Breast epithelium (tissue), 4 donors: ENCODE measurements around the gene CASP8AP2. TPM values are rescaled to one million over a fixed set of nuclear protein-coding genes. Genes with fewer than 3 reads are reported as not detected.

ENCODE experiments used
- DNase-seq, 2 donors: peaks; one replicate each; pipeline ENCODE4 v3.0.0-alpha.2; 2019; ENCODE audit warnings: low spot score in 2 of 2
- H3K27ac ChIP-seq, 2 donors: fragments of 200-600 bp; sonication (generic) in 1 of 2; one replicate each; pipeline ENCODE4 v1.5.1; 2016 to 2019; ENCODE audit warnings: mild to moderate bottlenecking in 1 of 2
- H3K27me3 ChIP-seq, 2 donors: fragments of 200-600 bp; sonication (generic) in 1 of 2; one replicate each; pipeline versions ENCODE4 v1.5.1 to v1.6.0; 2017 to 2019; ENCODE audit warnings: control low read depth in 1 of 2, mild to moderate bottlenecking in 1 of 2
- H3K36me3 ChIP-seq: fragments of 200-600 bp; one replicate; pipeline ENCODE4 v1.5.1; 2019
- H3K4me1 ChIP-seq, 2 donors: fragments of 200-600 bp; sonication (generic); one replicate each; pipeline ENCODE4 v1.5.1; 2016 to 2019; ENCODE audit warnings: control low read depth in 1 of 2
- H3K4me3 ChIP-seq, 3 donors: fragments of 200-600 bp; sonication (generic); 1 replicate in 2 of 3; 2 replicates in 1 of 3; pipeline ENCODE4 v1.5.1; 2016 to 2019; ENCODE audit warnings: mild to moderate bottlenecking in 3 of 3, moderate library complexity in 2 of 3
- H3K9me3 ChIP-seq, 2 donors: fragments of 200-600 bp; sonication (generic) in 1 of 2; one replicate each; pipeline ENCODE4 v1.5.1; 2016 to 2019; ENCODE audit warnings: control low read depth in 1 of 2
- CTCF ChIP-seq, 3 donors: fragments of 450-650 bp; IDR thresholded peaks; one replicate each; pipeline ENCODE4 v1.5.1; 2016 to 2017; ENCODE audit warnings: antibody characterized with exemption in 3 of 3, mild to moderate bottlenecking in 3 of 3, moderate library complexity in 3 of 3
- POLR2A ChIP-seq: fragments of 450-650 bp; IDR thresholded peaks from one replicate; pipeline ENCODE4 v1.6.1; 2016; ENCODE audit warnings: antibody characterized with exemption, mild to moderate bottlenecking, moderate library complexity
- POLR2AphosphoS5 ChIP-seq, 3 donors: sonication (generic); formaldehyde crosslinking; IDR thresholded peaks; one replicate each; pipeline ENCODE4 v1.6.1; 2017; ENCODE audit warnings: antibody characterized with exemption in 3 of 3
- intact Hi-C: fragments of 100-400 bp; cut with DNase I; formaldehyde crosslinking; loops from one replicate; pipeline ENCODE4 v1.15.1; 2023; ENCODE audit warnings: low total_unique reads
- total RNA-seq, 3 donors: library from RNA; depleted of rRNA; stranded (reverse); fragments of >200 nt; gene quantifications; one replicate each; pipeline ENCODE4 v1.1.0, GENCODE V29; 2016

Gene CASP8AP2
- total RNA-seq, 3 donors from 2014 or later: 16.0 to 24.9 (median 17.7) TPM

- no peak overlapping the region for H3K27ac ChIP-seq
- no peaks in the 10 kb centered on the region for H3K4me1 ChIP-seq
- no peaks in the 10 kb centered on the region for H3K36me3 ChIP-seq
Observed at GRCh38 chr6:89793586-89793985, 36.1 kb upstream of the CASP8AP2 start.

GRCh38 chr6:89794324-89794723 lies 35.4 kb upstream of the CASP8AP2 start:
- Histone ChIP-seq H3K36me3 (no peaks in the 10 kb centered on the region), H3K4me1 (no peaks in the 10 kb centered on the region), H3K27me3 (no peaks in the 10 kb centered on the region), H3K9me3 (no peaks in the 10 kb centered on the region), H3K27ac (no peak overlapping the region), H3K4me3 (no peak overlapping the region)
- intact Hi-C loops: no loop called here
- TF ChIP-seq CTCF (IDR thresholded peaks at IDR 0.05) (no peak), POLR2A (no peak), POLR2AphosphoS5 (IDR thresholded peaks at IDR 0.05) (no peak)
- DNase-seq: no peak

More at GRCh38 chr6:89793586-89793985, 36.1 kb upstream of the CASP8AP2 start:
- intact Hi-C loops: no loop called here
- H3K27me3 ChIP-seq: no peaks in the 10 kb centered on the region
- no peak overlapping the region for H3K4me3 ChIP-seq
- no peak for DNase-seq
- no peak for TF ChIP-seq CTCF (IDR thresholded peaks at IDR 0.05)
- TF ChIP-seq POLR2AphosphoS5 (IDR thresholded peaks at IDR 0.05): no peak
- TF ChIP-seq POLR2A: no peak
- H3K9me3 ChIP-seq: no peaks in the 10 kb centered on the region

- no peak for DNase-seq
- intact Hi-C loops: no loop called here
- H3K9me3 ChIP-seq: no peaks in the 10 kb centered on the region
- no peak for TF ChIP-seq POLR2A
- TF ChIP-seq CTCF (IDR thresholded peaks at IDR 0.05): no peak
- no peak for TF ChIP-seq POLR2AphosphoS5 (IDR thresholded peaks at IDR 0.05)
- H3K27me3 ChIP-seq: no peaks in the 10 kb centered on the region
- H3K4me1 ChIP-seq: no peaks in the 10 kb centered on the region
- no peak overlapping the region for H3K27ac ChIP-seq
- H3K36me3 ChIP-seq: no peaks in the 10 kb centered on the region
- no peak overlapping the region for H3K4me3 ChIP-seq
Observed at GRCh38 chr6:89797317-89797716, 32.4 kb upstream of the CASP8AP2 start.

- no peak for DNase-seq
- no peaks in the 10 kb centered on the region for H3K36me3 ChIP-seq
- intact Hi-C loops: no loop called here
- no peaks in the 10 kb centered on the region for H3K9me3 ChIP-seq
- no peak overlapping the region for H3K27ac ChIP-seq
- no peak overlapping the region for H3K4me3 ChIP-seq
- no peaks in the 10 kb centered on the region for H3K4me1 ChIP-seq
- TF ChIP-seq CTCF (IDR thresholded peaks at IDR 0.05) (no peak), POLR2AphosphoS5 (IDR thresholded peaks at IDR 0.05) (no peak), POLR2A (no peak)
- H3K27me3 ChIP-seq: no peaks in the 10 kb centered on the region
Observed at GRCh38 chr6:89799096-89799495, 30.6 kb upstream of the CASP8AP2 start.

GRCh38 chr6:89799756-89800155 lies 29.9 kb upstream of the CASP8AP2 start:
- intact Hi-C loops: no loop called here
- no peak for TF ChIP-seq POLR2A
- TF ChIP-seq CTCF (IDR thresholded peaks at IDR 0.05): no peak
- TF ChIP-seq POLR2AphosphoS5 (IDR thresholded peaks at IDR 0.05): no peak
- no peak overlapping the region for H3K27ac ChIP-seq
- H3K4me1 ChIP-seq: no peaks in the 10 kb centered on the region
- H3K27me3 ChIP-seq: no peaks in the 10 kb centered on the region
- H3K9me3 ChIP-seq: no peaks in the 10 kb centered on the region
- no peak for DNase-seq
- no peak overlapping the region for H3K4me3 ChIP-seq
- no peaks in the 10 kb centered on the region for H3K36me3 ChIP-seq
